Subcutaneous adipose tissue (tissue), 4 donors: ENCODE data around the gene SYT6. TPM values are rescaled to one million over a fixed set of nuclear protein-coding genes. Genes with fewer than 3 reads are reported as not detected.

ENCODE experiments used
- total RNA-seq, 4 donors: library from RNA; depleted of rRNA; stranded (reverse); fragments of >200 nt; gene quantifications; one replicate each; pipeline ENCODE4 v1.1.0, GENCODE V29; 2016
- TF ChIP-seq, protein P1 (sequence below): fragments of 450-650 bp; IDR thresholded peaks from one replicate; pipeline ENCODE4 v1.5.1; 2016; ENCODE audit warnings: low read depth, mild to moderate bottlenecking, control low read depth, antibody characterized with exemption, moderate library complexity

SYT6 gene
- total RNA-seq, 4 donors from 2014 or later, result 0.19 TPM; not detected in 3

DNA sequence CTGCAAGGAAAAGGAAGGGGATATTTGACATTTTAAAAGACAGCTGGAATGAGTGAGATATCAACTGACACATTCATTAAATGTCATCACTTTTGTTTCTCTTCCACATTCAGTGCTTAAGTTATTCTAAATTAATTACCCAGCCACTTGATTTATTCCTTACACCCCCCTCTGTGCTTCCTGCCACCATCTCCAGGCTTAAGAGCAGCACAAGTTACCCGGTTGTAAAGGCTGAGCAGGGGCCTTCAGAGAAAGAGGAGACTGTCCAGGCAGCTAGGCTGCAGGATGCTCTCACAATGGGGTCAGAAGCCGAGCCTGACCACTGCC is 71.4 kb downstream of the SYT6 start:
- TF ChIP-seq, protein P1, sequence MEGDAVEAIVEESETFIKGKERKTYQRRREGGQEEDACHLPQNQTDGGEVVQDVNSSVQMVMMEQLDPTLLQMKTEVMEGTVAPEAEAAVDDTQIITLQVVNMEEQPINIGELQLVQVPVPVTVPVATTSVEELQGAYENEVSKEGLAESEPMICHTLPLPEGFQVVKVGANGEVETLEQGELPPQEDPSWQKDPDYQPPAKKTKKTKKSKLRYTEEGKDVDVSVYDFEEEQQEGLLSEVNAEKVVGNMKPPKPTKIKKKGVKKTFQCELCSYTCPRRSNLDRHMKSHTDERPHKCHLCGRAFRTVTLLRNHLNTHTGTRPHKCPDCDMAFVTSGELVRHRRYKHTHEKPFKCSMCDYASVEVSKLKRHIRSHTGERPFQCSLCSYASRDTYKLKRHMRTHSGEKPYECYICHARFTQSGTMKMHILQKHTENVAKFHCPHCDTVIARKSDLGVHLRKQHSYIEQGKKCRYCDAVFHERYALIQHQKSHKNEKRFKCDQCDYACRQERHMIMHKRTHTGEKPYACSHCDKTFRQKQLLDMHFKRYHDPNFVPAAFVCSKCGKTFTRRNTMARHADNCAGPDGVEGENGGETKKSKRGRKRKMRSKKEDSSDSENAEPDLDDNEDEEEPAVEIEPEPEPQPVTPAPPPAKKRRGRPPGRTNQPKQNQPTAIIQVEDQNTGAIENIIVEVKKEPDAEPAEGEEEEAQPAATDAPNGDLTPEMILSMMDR, result no peak

DNA sequence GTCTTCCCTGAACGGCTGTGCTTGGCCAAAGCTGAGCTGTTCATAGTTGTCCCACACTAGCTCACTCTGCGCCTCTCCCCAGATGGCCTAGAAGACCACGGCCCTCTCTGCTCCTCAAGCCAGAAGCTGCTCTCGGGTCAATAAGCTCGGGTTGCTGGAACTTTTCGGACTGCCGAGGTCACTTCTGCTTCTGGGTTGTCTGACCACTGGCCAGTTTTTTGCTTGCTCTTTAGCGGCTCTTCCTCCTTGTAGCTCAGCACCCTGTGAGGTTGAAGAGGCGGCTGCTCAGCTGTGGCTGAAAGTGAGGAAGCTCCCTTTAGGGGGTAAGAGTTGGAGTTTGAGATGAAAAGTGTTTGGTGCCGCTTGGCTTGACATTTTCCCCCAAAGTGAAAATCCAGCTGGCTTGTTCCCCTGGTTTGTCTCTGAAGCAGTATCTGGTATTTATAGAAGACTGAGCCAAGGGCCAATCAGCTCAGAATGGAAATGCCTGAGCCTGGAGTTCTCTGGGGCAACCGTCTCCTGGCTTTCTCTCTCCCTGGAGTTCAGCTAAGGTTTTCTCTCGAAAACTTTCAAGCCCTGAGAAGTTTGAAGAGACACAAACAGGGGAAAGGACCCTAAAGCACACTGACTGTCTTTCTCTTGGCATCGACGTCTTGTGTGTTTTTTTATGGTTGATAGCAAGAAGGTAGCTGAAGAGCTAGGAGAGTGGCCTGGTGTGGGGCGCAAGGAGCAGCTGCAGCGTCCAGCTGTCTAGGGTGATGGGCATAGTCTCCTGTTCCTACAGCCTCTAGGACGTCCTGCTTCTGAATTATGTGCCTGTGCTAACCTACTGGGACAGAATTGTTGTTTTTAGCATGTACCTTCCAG is 72.0 kb downstream of the SYT6 start:
- TF ChIP-seq, protein P1, result no peak

DNA sequence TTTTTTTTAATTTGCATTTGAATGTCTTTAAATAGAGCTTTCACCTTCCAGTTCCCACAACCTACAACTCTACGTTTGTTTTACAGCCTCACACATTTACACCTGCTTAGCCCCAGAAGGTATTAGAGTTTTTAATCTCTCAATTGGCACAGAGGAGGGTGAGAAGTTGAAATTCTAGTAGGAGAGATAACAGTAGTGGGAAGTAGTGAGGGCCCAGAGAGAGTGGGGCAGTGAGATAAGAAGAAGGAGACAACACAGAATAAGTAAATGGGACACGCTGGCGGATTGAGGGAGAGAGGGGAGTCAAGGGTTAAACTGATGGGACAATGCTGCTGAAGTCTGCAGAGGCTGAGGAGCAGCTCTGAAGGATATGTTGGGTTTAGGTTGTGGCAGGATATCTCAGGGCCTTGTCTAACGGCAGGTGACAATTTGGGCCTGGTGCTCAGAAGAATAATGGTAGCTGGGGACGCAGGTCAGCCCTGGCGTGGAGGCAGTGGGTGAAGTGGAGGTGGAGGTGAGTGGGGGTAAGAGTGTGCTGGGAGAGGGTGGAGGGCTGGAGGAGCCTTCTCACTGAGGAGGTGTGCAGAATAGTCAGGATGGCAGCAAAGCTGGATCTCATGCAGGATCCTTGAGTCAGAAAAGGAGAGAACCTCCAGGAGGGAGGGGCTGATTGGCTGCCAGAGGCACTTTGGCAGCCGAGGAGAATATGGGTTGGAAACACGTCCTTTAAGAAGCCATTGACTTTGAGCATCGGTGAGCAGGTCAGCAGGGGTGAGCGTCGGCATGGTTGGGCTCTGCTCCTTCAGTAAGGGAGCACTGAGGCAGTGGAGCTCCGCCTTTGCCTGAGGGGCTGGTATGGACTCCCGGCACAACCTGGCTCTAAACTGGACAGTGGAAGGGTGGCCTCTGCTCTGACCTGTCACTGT is 72.9 kb downstream of the SYT6 start:
- TF ChIP-seq, protein P1, result no peak

DNA sequence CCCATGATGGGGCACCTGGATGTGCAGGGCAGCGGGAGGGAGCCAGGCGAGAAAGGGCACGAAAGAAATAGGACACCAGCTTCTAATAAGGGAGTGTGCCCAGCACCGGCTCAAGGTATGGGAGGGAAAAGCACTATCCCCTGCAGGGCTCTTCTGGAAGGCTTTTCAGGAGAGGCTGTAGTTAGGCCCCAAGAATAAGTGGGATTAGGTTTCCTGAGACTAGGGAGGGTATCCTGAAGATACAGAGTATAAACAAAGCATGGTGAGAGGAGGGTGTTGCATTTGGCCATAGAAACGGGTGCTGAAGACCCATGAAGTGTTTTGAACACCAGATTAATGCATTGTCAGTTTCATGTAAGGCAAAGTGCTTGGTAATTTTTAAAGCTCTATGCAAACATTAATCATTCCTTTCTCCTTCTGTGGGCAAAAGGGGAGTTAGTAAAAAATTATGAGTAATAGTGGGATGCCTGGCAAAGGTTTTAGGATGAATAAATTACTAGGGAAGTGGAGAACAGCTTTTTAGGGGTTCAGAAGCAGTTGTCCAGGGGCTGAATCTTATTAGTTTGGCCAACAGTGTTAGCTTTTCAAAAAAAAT is 74.0 kb downstream of the SYT6 start:
- TF ChIP-seq, protein P1, result no peak

DNA sequence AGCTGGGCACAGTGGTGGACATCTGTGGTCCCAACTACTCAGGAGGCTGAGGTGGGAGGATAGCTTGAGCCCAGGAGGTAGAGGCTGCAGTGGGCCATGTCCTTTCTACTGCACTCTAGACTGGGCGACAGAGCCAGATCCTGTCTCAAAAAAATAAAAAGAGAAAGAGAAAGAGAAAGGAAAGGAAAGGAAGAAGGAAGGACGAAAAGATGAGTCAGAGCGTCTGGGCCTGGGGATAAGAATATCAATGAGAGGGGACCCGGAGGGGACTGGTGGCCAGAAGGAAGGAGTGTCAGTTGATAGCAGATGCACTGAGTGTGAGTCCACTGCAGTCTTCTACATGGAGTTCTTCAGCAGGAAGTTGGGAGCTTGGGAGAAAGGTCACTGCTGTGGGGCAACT is 75.6 kb downstream of the SYT6 start:
- TF ChIP-seq, protein P1, result no peak

DNA sequence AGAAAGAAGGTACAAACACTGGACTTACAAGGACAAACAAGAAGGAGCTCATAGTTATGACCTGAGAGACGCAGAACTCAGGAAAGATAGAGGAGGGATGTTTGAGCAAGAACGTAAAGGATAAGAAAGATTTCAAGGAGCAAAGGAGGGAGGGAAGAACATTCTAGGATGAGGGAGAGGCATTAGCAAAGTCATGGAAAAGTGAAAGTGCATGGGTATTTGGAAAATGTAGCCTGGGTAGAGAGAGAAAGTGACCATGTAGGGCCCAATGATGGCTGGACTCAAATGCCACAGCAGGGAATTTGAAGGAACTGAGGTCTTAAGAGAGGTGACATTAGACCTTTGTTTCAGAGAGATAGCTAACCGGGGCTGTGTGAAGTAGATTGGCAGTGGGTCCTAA is 76.5 kb downstream of the SYT6 start:
- TF ChIP-seq, protein P1, result no peak

DNA sequence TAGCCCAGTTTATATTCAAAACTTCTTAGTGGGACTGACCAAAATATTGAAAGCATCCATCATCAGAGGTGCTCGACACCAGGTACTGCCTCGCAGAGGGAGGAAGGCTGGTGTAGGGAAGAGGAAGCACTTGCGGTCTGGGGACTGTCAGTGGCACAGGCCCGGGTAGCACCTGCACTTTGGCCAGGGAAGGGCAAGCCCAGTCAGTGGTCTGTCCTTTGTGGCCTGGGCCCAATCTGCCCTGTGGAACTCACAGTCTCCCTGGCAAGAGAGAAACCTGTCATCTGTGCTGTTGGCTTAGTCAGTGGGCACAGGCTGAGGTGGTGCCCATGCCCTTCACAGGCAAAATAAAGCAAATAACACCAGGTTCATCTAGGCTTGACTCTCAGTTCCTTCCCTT is 77.4 kb downstream of the SYT6 start:
- TF ChIP-seq, protein P1, result no peak
